Stimulated activated CD4-positive, alpha-beta T cell treated with anti-CD3 and anti-CD28 coated beads, Interleukin-4, amount 100 ng/mL, for 24 hours (primary cell): ENCODE data around the gene SSU72.
"Not testable (repeated sequence)": the region's sequence is repeated elsewhere in the genome, so short reads cannot be mapped to it uniquely, and the experiment has no call there.

Experiments used
- DNase-seq: peaks from one replicate; pipeline ENCODE4 v3.0.0-alpha.2; 2020

SSU72 gene

DNA sequence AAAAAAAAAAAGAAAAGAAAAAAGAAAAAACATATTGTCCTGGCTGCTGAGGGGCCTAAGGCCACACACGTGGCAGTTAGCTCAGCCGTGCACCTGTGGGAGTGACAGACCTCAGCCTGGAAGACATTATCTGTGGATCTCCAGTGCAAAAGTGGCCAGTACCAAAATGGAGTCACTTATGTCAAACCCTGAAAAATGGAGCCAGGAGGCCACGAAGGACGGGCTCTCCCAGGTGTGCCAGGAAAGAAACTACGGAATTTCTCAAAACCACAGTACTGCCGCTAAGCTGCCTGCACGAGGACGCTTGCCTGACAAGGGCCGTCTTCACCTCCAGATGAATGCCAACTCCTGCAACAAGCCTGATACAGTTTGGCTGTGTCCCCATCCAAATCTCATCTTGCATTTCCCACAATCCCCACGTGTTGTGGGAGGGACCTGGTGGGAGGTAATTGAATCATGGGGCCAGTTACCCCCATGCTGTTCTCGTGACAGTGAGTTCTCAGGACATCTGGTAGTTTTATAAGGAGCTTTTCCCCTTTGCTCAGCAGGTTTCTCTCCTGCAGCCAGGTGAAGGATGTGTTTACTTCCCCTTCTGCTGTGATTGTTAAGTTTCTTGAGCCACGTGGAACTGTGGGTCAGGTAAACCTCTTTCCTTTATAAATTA lies 35.3 kb upstream of the SSU72 start:
- no peak for DNase-seq

DNA sequence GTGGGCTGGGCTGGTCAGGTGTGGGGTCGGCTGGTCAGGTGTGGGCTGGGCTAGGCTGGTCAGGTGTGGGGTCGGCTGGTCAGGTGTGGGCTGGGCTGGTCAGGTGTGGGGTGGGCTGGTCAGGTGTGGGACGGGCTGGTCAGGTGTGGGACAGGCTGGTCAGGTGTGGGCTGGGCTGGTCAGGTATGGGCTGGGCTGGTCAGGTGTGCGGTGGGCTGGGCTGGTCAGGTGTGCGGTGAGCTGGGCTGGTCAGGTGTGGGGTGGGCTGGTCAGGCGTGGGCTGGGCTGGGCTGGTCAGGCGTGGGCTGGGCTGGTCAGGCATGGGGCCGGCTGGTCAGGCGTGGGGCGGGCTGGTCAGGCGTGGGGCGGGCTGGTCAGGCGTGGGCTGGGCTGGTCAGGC lies 31.6 kb upstream of the SSU72 start:
- no peak for DNase-seq

DNA sequence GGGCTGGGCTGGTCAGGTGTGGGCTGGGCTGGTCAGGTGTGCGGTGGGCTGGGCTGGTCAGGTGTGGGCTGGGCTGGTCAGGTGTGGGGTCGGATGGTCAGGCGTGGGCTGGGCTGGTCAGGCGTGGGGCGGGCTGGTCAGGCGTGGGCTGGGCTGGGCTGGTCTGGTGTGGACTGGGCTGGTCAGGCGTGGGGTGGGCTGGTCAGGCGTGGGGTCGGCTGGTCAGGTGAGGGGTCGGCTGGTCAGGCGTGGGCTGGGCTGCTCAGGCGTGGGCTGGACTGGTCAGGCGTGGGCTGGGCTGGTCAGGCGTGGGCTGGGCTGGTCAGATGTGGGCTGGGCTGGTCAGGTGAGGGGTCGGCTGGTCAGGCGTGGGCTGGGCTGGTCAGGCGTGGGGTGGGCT lies 31.1 kb upstream of the SSU72 start:
- no peak for DNase-seq

DNA sequence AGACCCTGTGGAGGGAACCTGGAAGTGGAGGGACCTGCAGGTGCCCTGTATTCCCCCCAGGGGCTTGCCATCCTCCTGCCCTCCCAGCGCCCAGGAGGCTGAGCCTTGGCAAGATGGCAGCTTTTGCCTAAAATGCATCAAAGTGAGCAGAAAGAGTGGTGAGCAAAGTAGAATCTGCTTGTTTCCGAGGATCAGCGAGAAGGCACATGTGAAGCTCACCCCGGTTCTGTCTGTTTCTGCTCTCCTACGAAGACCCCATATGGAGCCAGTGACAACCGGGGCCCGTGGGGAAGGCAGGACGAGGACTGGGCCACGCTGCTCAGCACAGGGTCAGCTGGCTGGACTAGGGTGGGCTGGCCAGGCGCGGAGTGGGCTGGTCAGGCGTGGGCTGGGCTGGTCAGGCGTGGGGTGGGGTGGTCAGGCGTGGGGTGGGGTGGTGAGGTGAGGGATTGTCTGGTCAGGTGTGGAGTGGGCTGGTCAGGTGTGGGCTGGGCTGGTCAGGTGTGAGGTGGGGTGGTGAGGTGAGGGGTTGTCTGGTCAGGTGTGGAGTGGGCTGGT lies 30.4 kb upstream of the SSU72 start:
- no peak for DNase-seq

DNA sequence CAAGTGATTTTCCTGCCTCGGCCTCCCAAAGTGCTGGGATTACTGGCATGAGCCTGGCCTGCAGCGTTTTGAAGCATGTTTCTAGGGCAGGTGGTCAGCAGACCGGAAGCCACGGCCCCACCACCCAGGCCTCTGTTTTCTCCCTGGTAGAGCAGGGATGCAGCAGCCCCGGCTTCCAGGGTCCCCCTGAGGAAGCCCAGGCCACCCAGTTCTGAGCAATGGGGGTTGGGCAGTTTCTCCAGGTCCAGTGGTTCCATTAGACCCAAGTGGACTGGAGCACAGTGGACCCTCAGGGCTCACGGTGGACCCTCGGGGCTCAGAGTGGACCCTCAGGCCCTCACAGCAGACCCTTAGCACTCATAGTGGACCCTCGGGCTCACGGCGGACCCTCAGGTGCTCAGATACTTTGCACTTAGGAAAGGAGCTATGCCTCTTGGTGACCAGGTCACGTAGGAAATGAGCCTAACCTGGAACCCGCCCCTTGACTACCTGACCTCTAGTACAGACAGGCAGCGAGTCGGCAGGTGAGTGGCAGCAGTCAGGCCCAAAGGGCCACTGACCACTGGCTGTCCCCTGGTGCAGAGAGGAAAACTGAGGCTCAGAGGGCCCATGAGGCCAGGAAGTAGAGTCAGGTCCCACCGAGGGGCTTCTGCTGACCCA lies 29.8 kb upstream of the SSU72 start:
- no peak for DNase-seq

DNA sequence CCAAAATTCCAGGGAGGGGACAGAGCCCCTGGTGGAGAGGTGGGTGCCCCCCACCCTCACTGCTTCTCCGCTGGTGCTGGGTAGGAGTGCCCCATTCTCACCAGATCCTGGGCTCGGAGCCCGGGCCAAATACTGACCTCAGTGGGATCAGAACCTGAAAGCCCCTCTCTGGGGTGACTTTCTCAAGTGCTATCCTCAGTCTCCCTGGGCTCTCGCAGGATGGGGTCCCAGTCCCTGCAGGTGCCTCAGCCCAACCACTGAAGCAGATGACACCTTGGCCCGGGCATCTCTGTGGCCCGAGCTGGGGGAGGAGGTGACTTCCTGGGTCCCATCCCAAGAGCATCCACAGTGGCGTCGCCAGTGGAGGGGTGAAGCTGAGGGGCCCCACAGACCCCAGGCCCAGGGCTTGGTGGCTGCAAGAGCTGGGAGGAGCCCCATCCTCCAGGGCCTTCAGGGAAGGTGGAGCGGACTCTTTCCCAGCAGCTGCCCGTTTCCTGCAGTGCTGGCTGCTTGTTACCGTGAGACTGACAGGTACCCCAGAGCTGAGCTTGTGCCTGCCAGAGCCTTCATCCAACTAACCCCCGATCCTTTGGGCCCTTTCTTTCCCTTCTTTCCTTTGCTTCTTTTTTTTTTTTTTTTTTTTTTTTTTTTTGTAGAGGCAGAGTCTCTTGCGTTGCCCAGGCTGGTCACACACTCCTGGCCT lies 29.2 kb upstream of the SSU72 start:
- DNase-seq, result no peak

DNA sequence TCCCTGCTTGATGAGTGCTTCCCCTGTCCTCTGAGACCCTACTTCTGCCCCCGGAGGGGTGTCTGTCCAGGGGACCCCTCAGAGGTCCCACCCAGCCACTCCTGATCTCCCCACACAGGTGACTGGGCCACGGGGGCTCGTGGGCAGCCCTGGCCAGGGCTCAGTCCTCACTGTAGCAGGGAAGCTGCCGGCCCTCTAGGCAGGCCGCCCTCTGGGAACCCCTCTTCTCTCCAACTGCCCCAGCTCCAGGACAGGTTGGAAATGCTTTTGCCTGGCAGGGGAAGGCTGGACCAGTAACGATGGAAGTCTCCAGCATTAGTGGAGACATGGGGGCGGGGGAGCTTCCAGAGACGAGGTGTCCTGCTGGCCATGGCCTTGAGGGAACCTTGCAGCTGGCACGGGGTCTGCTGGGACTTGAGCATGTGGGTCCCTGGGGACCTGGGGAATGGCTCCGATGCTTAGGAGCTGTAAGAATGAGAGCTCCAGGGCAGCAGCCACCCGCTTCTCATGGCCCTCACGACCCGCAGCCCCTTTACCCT lies 28.4 kb upstream of the SSU72 start:
- DNase-seq, result no peak

DNA sequence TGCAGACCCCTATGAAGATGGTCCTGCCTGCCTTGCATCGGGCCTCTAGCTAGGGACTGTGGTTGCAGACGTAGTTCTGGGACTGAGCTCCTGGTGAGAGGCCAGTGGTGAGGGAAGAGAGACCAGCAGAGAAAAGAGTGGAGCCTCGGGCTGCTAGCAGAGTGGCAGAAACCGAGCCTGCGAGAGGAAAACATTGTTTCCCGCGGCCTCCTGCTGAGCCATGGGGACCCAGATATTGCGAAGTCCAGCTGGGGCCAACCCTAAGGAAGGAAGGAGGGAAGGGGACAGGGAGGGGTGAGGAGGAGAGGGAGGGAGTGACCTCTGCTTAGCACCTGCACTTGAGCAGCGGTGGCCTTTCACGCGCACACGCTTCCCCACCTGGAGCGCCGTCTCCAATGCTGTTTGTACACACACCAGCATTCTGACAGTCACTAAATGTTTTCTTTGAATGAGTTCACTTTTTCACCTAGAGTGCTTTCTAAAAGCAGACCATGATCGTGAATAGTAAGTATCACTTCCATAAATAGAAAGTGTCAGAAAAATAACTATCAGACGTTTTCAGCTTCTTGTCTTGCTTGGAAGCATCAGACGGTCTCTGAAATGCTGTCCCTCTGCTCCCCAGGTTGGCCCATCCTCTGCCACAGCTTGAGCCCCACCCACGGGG lies 27.8 kb upstream of the SSU72 start:
- DNase-seq, result no peak

DNA sequence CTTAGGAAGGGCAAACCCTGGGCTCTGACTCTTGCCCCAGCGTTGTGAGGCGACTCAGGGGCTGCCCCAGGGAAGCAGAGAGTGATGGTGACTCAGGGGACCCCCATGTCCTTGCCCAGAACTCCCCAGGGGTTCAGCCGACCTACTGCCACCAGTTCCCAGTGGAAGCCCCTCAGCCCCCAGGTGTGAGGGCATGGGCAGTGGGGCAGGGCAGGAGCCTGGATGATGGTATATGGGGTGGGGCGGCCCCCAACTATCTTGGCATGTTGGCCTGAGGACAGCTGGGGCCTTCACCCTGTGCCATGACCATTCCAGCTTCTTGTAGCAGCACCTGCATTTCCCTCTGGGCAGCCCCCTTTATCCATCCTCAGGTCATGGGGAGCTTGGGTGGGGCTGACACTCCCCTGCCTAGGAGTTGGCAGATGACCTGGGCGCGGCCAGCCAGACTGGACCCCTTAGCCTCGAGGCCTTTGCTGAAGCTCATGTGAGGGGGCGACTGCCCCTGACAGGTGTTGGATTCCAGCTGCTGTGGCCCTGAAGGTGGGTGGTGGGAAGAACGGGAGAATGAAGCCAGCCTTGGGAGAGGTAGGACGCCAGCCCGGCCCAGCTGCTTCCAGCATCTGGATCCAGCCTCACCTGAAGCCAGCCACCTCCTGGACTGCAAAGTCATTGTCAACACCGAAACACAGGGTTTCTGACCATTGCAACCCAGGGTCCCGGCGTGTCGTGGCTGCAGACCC lies 27.1 kb upstream of the SSU72 start:
- DNase-seq, result no peak

DNA sequence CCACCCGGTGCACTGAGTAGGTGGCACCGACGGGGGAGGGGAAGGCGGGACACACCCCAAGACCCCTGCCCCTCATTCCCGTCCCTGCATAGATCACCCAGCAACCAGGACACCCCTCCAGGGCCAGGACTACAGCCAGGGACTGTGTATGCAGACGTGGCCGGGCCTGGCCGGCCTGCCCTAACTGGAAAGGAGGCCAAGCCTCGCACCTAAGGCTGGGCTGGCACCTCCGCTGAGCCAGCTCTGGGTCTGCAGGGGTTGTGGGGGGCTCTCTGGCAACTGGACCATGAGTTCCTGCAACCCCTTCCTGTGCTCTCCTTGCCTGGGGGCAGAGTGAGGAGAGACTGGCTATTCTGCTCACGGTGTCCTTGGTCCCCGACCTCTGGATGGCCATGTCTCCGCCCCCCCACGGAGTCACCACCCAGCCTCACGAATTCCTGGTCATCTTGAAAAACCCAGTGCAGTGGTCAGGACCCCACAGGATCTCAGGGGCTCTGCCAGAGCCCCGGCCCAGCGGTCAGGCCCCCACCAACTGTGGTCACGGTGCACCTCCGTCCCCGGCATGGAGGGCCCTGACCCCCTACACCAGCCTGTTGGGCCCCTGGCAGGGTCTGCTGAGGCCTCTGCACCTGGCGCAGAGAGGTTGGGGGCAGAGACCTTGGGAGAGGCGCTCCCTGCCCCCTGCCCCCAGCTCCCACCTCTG lies 26.3 kb upstream of the SSU72 start:
- no peak for DNase-seq

DNA sequence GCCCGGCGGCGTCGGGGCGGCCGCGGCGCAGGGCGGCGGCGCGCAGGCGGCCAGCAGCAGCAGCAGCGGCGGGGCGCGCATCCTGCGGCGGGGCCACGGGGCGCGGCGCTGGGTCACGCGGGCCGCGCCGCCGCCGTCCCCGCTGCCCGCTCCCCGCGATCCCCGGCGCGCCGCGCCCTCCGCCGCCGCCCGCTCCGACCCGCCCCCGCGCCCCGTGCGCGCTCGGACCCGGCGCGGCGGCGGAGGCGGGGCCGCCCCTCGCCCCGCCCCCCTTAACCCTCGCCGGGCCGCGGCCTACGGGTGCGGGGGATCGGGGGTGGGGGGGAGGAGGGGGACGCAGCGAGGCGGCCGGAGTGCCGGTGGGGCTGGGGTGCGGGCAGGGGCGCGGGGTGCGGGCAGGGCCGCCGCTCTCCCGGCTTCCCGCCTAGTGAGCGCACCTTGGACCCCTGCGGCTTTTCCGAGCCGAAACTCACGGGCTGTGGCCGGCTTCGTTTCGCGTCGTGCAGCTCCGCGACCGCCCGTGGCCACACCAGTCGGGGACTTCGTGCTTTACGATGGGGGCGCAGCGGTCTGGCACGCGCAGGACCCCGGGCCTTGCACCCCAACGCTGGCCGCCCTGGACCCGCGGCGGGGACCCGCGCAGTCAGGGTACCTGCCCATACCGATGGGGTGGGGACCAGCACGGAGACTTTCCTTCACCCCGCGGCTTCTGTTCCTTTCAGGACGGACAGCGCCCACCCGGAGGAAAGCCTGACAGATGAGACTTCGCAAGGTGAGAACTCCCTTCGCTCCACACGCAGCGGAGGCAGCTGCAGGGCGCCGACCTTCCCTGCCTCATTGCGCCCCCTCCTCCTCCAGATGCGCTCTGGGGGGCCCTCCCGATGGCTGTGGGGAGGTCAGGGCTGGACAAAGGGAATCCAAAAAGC lies 25.5 kb upstream of the SSU72 start, which contains the start of gene FNDC10:
FNDC10 (minus strand) TSS at position 201 of the 926 bp plus-strand sequence; CDS start at position 81, 120 bp downstream.
- no peak for DNase-seq

DNA sequence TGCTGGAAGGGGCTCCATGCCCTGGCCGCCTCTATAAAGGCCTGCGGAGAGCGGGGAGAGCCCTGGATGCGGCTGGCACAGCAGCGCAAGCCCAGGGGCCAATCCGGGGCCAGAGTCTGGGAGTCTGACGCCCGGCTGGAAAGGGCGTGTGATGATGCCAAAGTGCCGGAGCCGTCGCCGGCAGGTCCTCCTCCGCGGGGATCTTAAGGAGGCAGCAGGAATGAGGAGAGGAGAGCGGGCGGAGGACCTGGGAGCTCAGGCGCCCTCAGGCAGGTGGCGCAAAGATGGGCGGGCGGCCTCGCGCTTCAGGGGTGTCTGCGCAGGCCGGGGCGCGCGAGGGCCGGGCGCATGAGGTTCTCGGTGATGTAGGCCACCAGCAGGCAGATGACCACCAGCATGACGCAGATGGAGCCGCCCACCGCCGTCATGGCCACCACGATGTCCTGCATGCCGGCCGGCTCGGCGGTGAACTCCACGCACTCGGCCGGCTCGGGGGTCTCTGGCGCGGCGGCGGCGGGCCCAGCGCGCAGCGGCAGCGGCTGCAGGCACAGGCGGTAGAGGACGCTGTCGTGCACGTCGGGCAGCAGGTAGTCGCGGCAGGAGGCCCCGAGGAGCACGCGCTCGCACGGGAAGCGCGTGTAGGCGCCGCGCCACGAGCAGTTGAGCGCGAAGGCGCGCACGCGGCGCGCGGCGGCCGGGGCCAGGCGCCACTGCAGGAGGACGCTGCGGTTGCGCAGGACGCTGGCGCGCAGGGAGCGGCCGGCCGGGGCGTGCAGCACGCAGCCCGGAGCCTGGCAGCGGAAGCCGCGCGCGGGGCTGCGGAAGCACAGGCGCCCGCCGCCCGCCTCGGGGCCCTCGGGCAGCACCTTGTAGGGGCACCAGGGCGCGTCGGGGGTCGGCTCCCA lies 24.6 kb upstream of the SSU72 start:
- DNase-seq, result no peak

DNA sequence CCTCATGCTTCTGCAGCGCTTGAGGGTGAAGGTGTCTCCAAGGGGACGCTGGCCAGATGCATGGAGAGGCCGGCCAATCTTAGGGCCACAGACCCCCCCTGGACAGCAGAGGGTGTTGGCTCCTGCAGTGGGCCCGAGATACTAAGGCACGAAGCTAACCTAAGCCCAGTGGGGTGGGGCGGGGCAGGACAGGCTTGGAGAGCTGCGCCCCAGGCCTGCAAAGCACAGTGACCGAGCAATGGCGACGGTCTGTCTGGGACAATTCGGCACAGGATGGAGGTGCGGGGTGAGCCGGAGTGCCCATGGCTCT lies 24.0 kb upstream of the SSU72 start:
- DNase-seq, result no peak

DNA sequence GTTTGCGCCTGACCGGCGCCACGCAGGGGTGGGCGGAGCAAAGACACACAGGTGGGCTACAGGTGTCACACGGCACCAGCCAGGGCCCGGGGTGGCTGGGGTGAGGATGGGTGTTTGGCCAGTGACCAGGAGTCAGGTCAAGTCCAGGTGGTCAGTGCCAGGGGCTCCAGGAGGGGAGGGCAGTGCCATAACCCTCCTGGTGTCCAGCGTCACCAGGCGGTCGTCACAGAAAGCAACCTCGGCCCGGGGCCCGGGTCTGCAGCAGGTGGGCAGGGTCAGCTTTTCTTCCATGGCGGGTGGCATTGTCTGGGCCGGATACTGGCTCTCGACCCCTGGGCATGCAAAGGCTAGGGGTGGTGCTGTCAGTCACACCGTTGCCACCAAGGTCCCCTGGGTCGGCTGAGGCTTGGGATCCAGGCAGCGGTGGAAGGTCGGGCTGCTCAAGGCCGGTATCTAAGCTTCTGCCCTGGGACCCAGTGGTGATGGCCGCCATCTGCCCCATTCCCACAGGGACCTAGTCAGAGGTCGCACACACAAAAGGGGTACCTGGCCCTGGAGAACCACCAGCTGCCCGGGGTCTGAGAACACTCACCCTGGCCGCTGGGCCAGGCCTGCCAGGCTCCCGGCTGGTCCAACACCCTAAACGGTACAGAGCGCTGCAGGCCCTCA lies 23.5 kb upstream of the SSU72 start:
- DNase-seq, result no peak

DNA sequence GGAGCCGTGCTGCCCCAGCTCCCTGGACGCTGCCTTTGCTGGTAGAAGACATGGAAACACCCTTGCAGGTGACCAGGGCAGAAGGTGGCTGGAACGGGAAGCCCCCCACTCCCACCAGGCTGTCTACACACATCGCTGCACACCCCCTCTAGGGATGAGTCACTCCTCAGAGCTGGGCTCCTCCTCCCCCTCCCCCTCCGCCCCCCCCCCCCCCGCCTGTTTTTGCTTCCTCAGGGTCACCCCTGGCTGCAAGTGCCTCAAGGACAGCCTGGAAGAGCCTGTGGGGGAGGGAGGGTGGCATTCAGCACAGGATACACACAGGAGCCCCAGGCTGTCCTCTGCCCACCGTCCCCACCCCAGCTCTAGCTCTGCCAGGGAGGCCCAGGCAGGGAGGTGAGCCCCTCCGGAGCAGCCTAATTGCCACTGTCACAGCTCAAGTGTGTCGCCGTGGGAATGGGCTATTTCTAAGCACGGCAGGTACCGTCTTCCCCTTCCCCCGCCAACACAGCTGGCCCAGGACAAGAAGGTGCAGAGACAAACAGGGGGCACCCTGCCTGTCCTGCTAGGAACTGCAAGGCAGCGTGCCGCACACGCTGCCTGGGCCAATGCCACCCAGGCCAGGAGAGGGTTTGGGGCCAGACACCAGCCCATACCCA lies 22.7 kb upstream of the SSU72 start:
- DNase-seq, result no peak

DNA sequence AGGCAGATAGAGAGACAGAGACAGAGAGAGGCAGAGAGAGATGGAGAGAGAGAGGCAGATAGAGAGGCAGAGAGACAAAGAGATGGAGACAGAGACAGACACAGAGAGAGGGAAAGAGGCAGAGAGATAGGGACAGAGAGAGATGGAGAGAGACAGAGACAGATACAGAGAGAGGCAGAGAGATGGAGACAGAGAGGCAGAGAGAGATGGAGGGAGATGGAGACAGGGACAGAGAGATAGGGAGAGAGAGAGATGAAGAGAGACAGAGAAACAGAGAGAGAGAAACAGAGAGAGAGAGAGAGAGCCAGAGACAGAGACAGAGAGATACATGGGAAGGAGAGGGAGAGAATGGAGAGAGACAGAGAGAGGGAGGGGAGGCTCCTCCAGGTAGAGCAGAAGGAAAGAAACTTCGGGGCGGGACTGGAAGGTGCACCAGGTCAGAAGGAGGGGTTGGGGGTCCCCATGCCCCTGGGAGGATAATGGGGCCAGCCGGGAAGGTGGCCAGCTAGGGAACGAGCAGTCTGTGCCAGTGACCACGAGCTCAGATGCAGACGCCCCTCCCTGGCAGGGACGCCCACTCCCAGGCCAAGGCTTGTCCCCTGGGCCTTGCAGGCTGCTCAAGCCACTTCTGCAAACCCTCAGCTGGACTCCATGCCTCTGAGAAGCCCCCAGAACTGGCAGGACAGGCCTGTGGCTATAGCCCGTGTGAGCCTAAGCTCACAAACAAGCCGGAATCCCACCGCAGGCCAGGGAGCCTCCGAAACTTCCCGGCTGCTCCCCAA lies 22.0 kb upstream of the SSU72 start:
- DNase-seq, result no peak

DNA sequence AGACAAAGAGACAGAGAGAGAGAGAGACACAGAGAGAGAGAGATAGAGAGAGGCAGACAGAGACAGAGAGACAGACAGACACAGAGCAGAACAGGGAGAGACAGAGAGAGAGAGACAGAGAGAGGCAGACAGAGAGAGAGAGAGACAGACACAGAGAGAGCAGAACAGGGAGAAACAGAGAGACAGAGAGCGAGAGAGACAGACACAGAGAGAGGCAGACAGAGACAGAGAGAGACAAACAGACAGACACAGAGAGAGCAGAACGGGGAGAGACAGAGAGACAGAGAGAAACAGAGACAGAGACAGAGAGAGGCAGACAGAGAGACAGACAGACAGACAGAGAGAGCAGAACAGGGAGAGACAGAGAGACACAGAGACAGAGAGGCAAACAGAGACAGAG lies 20.7 kb upstream of the SSU72 start:
- DNase-seq, result not testable (repeated sequence)
